Measurements from ENCODE around the gene MAST4.

MAST4 gene

GRCh38 chr5:67061511-67061910 lies 465.3 kb downstream of the MAST4 start:
- no peak for TF ChIP-seq CTCF (IDR thresholded peaks at IDR 0.05; ENCODE audit: insufficient read depth, low read depth, low read length, missing control alignments)
- DNase-seq (ENCODE audit: low read depth), result no peak
- H3K4me3 ChIP-seq (ENCODE audit: low read depth, low read length), result no peak overlapping the region

GRCh38 chr5:67063055-67063454 lies 466.9 kb downstream of the MAST4 start:
- no peak for TF ChIP-seq CTCF (IDR thresholded peaks at IDR 0.05; ENCODE audit: insufficient read depth, low read depth, low read length, missing control alignments)
- H3K4me3 ChIP-seq (ENCODE audit: low read depth, low read length), result no peak overlapping the region
- no peak for DNase-seq (ENCODE audit: low read depth)

- DNase-seq (ENCODE audit: low read depth), result no peak
- TF ChIP-seq CTCF (IDR thresholded peaks at IDR 0.05; ENCODE audit: insufficient read depth, low read depth, low read length, missing control alignments), result no peak
Observed at GRCh38 chr5:67063791-67064190, 467.6 kb downstream of the MAST4 start.

GRCh38 chr5:67065237-67065636 lies 469.0 kb downstream of the MAST4 start:
- TF ChIP-seq CTCF (IDR thresholded peaks at IDR 0.05; ENCODE audit: insufficient read depth, low read depth, low read length, missing control alignments), result no peak
- peak; percentile 50 for DNase-seq (ENCODE audit: low read depth)
- no peak overlapping the region for H3K4me3 ChIP-seq (ENCODE audit: low read depth, low read length)

More at GRCh38 chr5:67063791-67064190, 467.6 kb downstream of the MAST4 start:
- H3K4me3 ChIP-seq (ENCODE audit: low read depth, low read length), result no peak overlapping the region

GRCh38 chr5:67065696-67066095 lies 469.5 kb downstream of the MAST4 start:
- no peak for TF ChIP-seq CTCF (IDR thresholded peaks at IDR 0.05; ENCODE audit: insufficient read depth, low read depth, low read length, missing control alignments)
- no peak for DNase-seq (ENCODE audit: low read depth)
- H3K4me3 ChIP-seq (ENCODE audit: low read depth, low read length), result no peak overlapping the region

GRCh38 chr5:67066815-67067214 lies 470.6 kb downstream of the MAST4 start:
- H3K4me3 ChIP-seq (ENCODE audit: low read depth, low read length), result no peak overlapping the region
- TF ChIP-seq CTCF (IDR thresholded peaks at IDR 0.05; ENCODE audit: insufficient read depth, low read depth, low read length, missing control alignments), result no peak
- no peak for DNase-seq (ENCODE audit: low read depth)

GRCh38 chr5:67073045-67073680 lies 477.0 kb downstream of the MAST4 start:
- no peak overlapping the region for H3K4me3 ChIP-seq (ENCODE audit: low read depth, low read length)
- no peak for TF ChIP-seq CTCF (IDR thresholded peaks at IDR 0.05; ENCODE audit: insufficient read depth, low read depth, low read length, missing control alignments)
- no peak for DNase-seq (ENCODE audit: low read depth)

Data from GM12865 (cell line).